HFFc6 (cell line): ENCODE measurements around the gene ZNF296. TPM values are rescaled to one million over a fixed set of nuclear protein-coding genes. Genes with fewer than 3 reads are reported as not detected.

Experiments
- DNase-seq: peaks from one replicate; pipeline ENCODE4 v3.0.0-alpha.2; 2018
- H3K27ac Mint-ChIP-seq: 2 replicates; pipeline ENCODE4 v1.8.0; 2020; ENCODE audit warnings: mild to moderate bottlenecking, mixed read lengths
- H3K27me3 Mint-ChIP-seq: 2 replicates; pipeline ENCODE4 v1.8.0; 2021; ENCODE audit warnings: mild to moderate bottlenecking, moderate library complexity, mixed read lengths; ENCODE audit not compliant: insufficient read depth
- H3K36me3 Mint-ChIP-seq: 2 replicates; pipeline ENCODE4 v1.8.0; 2021; ENCODE audit warnings: low read depth, mixed read lengths
- H3K4me1 Mint-ChIP-seq: 2 replicates; pipeline ENCODE4 v1.8.0; 2020; ENCODE audit warnings: low read depth, mixed read lengths
- H3K4me3 Mint-ChIP-seq: 2 replicates; pipeline ENCODE4 v1.8.0; 2020; ENCODE audit warnings: mild to moderate bottlenecking, moderate library complexity, mixed read lengths
- H3K9me3 Mint-ChIP-seq: 2 replicates; pipeline ENCODE4 v1.8.0; 2020; ENCODE audit warnings: mild to moderate bottlenecking, mixed read lengths
- total RNA-seq, 6 experiments: library from RNA; stranded (reverse); fragmentation: NEBNext Ultra II Directional; extraction: Animal tissue kit (Norgen Biotek cat#: 25700); gene quantifications; 2 replicates in 1 of 6; 3 replicates in 5 of 6; pipeline ENCODE4 v1.2.3, GENCODE V29; 2021
- TF ChIP-seq, protein P1 (sequence below): fragments of 200-600 bp; sonication (generic); IDR thresholded peaks from 2 replicates; pipeline ENCODE4 v1.5.0; 2021; ENCODE audit warnings: antibody characterized with exemption, mild to moderate bottlenecking

ZNF296 gene
- total RNA-seq, 6 experiments from 2014 or later, result 0.57 to 0.87 (median 0.65) TPM

DNA sequence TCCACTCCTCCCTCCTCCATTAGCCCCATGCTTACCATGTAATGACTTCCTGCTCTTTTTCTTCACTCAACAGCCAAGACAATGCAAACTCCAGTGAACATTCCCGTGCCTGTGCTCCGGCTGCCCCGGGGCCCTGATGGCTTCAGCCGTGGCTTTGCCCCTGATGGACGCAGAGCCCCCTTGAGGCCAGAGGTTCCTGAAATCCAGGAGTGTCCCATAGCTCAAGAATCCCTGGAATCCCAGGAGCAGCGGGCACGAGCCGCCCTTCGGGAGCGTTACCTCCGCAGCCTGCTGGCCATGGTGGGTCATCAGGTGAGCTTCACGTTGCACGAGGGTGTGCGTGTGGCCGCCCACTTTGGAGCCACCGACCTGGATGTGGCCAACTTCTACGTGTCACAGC lies 13.8 kb upstream of the ZNF296 start:
- TF ChIP-seq, protein P1, sequence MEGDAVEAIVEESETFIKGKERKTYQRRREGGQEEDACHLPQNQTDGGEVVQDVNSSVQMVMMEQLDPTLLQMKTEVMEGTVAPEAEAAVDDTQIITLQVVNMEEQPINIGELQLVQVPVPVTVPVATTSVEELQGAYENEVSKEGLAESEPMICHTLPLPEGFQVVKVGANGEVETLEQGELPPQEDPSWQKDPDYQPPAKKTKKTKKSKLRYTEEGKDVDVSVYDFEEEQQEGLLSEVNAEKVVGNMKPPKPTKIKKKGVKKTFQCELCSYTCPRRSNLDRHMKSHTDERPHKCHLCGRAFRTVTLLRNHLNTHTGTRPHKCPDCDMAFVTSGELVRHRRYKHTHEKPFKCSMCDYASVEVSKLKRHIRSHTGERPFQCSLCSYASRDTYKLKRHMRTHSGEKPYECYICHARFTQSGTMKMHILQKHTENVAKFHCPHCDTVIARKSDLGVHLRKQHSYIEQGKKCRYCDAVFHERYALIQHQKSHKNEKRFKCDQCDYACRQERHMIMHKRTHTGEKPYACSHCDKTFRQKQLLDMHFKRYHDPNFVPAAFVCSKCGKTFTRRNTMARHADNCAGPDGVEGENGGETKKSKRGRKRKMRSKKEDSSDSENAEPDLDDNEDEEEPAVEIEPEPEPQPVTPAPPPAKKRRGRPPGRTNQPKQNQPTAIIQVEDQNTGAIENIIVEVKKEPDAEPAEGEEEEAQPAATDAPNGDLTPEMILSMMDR, result peak; percentile 30; the same call in 1 of the 2 replicates
- Mint-ChIP-seq H3K36me3 (peaks cover 21% of the 10 kb centered on the region), H3K27ac (no peak overlapping the region), H3K4me3 (no peak overlapping the region), H3K9me3 (no peaks in the 10 kb centered on the region), H3K4me1 (peaks cover 32% of the 10 kb centered on the region), H3K27me3 (peaks cover 2% of the 10 kb centered on the region; the same call in 1 of the 2 replicates)
- DNase-seq, result no peak

DNA sequence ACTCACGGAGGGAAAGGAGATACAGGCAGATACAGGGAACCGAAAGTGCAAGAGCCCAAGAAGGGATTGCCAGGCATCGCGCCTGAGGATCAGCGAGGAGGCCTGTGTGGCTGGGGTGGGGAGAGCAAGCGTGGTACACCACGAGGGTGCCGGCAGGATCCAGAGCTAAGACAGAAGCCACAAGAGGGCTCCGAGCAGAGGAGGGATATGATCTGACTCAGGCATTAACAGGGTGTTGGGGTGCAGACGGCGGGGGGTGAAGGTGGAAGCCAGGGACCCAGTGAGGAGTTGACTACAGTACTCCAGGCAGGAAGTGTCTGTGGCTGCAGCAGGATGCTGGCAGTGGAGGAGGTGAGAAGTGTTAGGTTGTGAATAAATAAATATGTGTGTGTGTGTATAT lies 11.3 kb upstream of the ZNF296 start:
- Mint-ChIP-seq H3K27ac (peak overlapping the region; percentile 5; the same call in 1 of the 2 replicates), H3K36me3 (peaks cover 14% of the 10 kb centered on the region; the same call in 1 of the 2 replicates), H3K9me3 (no peaks in the 10 kb centered on the region), H3K27me3 (no peaks in the 10 kb centered on the region), H3K4me3 (no peak overlapping the region), H3K4me1 (peaks cover 15% of the 10 kb centered on the region)
- DNase-seq, result no peak
- TF ChIP-seq, protein P1, result no peak

DNA sequence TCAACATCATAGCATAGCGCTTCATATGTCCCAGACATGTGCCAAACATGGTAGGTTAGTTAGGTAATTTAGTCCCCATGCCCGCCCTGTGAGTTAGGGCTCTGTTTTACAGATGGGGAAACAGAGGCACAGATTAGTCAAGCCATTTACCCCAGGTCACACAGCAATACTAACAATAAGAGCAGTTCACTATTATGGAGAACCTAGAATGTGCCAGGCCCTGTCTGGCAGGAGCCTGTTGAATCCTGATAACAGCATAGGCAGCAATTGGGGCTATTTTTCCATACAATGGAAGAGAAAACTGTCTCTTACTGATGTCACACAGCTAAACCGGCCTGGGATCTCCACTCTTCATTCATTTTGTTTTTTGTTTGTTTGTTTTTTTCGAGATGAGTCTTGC lies 10.2 kb upstream of the ZNF296 start:
- H3K27me3 Mint-ChIP-seq, result no peaks in the 10 kb centered on the region
- no peak overlapping the region for H3K4me3 Mint-ChIP-seq
- peaks cover 21% of the 10 kb centered on the region for H3K36me3 Mint-ChIP-seq
- no peaks in the 10 kb centered on the region for H3K9me3 Mint-ChIP-seq
- no peak overlapping the region for H3K27ac Mint-ChIP-seq
- H3K4me1 Mint-ChIP-seq, result peaks cover 16% of the 10 kb centered on the region
- TF ChIP-seq, protein P1, result no peak
- no peak for DNase-seq

DNA sequence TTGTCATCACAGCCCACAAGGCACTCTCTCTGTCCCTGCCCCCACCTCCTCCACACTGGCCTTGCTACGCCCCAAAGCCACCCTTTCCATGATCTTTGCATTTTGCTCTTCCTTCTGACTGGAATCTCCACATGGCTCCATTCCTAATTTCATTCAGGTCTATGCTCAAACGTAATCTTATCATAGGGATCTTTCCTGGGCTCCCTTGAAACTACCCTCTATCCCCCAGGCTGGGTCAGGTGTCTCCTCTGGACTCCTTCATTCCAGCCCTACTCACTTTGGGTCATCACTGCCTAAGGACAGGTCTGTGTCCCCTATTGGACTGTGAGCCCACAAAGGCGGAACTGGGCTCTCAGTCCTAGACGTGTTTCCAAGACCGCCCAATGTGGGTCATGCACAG lies 5.9 kb upstream of the ZNF296 start:
- no peak overlapping the region; the same call in 1 of the 2 replicates for H3K4me3 Mint-ChIP-seq

DNA sequence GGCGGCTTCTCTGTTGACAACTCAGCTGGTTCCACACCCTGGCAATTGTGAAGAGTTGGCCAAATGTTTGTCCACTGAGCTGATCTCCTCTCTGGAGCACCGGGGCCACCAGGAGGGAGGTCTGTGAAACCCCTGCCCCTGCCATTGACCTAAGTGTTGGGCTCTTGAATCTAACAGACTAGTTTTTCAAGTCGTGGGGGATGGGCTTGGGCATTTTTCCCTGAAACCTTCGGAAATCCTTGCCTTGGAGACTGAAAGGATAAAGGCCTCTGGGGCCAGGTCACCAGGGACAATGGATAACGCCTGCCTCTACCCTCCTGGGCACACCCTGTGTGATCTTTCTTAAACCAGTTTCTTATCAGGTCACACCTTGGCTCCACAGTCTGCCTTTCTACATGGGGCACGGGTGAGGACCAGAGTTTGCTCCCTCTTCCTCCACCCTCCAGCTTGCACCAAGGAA lies 3.7 kb upstream of the ZNF296 start:
- no peak for DNase-seq
- Mint-ChIP-seq H3K36me3 (peaks cover 16% of the 10 kb centered on the region), H3K4me3 (peak overlapping the region; percentile 99), H3K4me1 (peaks cover 28% of the 10 kb centered on the region), H3K9me3 (no peaks in the 10 kb centered on the region), H3K27me3 (peaks cover 2% of the 10 kb centered on the region; the same call in 1 of the 2 replicates), H3K27ac (peak overlapping the region; percentile 88)
- TF ChIP-seq, protein P1, result no peak

More for the DNA sequence above, 5.9 kb upstream of the ZNF296 start:
- no peak overlapping the region for H3K27ac Mint-ChIP-seq
- peaks cover 2% of the 10 kb centered on the region; the same call in 1 of the 2 replicates for H3K27me3 Mint-ChIP-seq
- peaks cover 20% of the 10 kb centered on the region for H3K4me1 Mint-ChIP-seq
- peaks cover 25% of the 10 kb centered on the region for H3K36me3 Mint-ChIP-seq
- DNase-seq, result no peak
- H3K9me3 Mint-ChIP-seq, result no peaks in the 10 kb centered on the region
- TF ChIP-seq, protein P1, result no peak
